SK-N-SH (cell line): ENCODE measurements around the gene IL17REL. TPM values are rescaled to one million over a fixed set of nuclear protein-coding genes. Genes with fewer than 3 reads are reported as not detected.

Experiments used
- CTCF ChIA-PET: fragments of 300-600, 350-600 bp; formaldehyde crosslinking; extraction: SDS; loops from one replicate; lab custom pipeline; 2021; lab: Yijun Ruan, JAX
- POLR2A ChIA-PET: fragments of 350-600 bp; sonication (Branson Sonifier 250); formaldehyde crosslinking; extraction: SDS; loops from one replicate; lab custom pipeline; 2020; ENCODE audit warnings: antibody characterized with exemption, inconsistent platforms; lab: Yijun Ruan, JAX
- DNase-seq: peaks from one replicate; pipeline ENCODE4 v3.0.0; 2012
- H2AFZ ChIP-seq: fragments of 200-600 bp; sonication (generic); 2 replicates; pipeline ENCODE4 v1.8.1; 2016; ENCODE audit warnings: antibody characterized with exemption, mild to moderate bottlenecking, low read depth
- H3F3A ChIP-seq: fragments of 200-600 bp; sonication (generic); replicated peaks from 2 replicates; pipeline ENCODE3; 2016; ENCODE audit warnings: antibody characterized with exemption, mild to moderate bottlenecking; ENCODE audit not compliant: insufficient read depth
- H3K27ac ChIP-seq, 2 experiments: fragments of 200-500 bp in 1 of 2; fragments of 200-600 bp in 1 of 2; sonication (Bioruptor generic) in 1 of 2; sonication (generic), shearing (Covaris generic) in 1 of 2; 2 replicates each; pipeline versions ENCODE4 v1.5.1 to v1.6.1; 2014 to 2016; ENCODE audit warnings: low read depth in 2 of 2, inconsistent platforms in 1 of 2, low read length in 1 of 2, mild to moderate bottlenecking in 1 of 2, mixed read lengths in 1 of 2
- H3K27me3 ChIP-seq: fragments of 200-600 bp; sonication (generic), shearing (Covaris generic); 2 replicates; pipeline ENCODE4 v1.6.1; 2016; ENCODE audit warnings: mixed run types; ENCODE audit not compliant: insufficient read depth
- H3K36me3 ChIP-seq, 2 experiments: fragments of 200-500 bp in 1 of 2; fragments of 200-600 bp in 1 of 2; sonication (Bioruptor generic) in 1 of 2; sonication (generic) in 1 of 2; replicated peaks in 1 of 2; 2 replicates each; pipeline versions ENCODE3 to v1.5.1; 2014 to 2016; ENCODE audit warnings: low read length in 1 of 2, mild to moderate bottlenecking in 1 of 2; ENCODE audit not compliant: insufficient read depth in 2 of 2, control insufficient read depth in 1 of 2
- H3K4me1 ChIP-seq, 2 experiments: fragments of 200-500 bp in 1 of 2; fragments of 200-600 bp in 1 of 2; sonication (Bioruptor generic) in 1 of 2; sonication (generic), shearing (Covaris generic) in 1 of 2; 2 replicates each; pipeline versions ENCODE4 v1.5.1 to v1.6.1; 2014 to 2016; ENCODE audit warnings: low read depth in 1 of 2, low read length in 1 of 2, mixed run types in 1 of 2; ENCODE audit not compliant: insufficient read depth in 2 of 2, control insufficient read depth in 1 of 2
- H3K4me2 ChIP-seq: fragments of 200-600 bp; sonication (generic), shearing (Covaris generic); 2 replicates; pipeline ENCODE4 v1.6.1; 2017; ENCODE audit warnings: mixed run types
- H3K4me3 ChIP-seq, 2 experiments: fragments of 200-500 bp in 1 of 2; fragments of 200-600 bp in 1 of 2; sonication (Bioruptor generic) in 1 of 2; sonication (generic), shearing (Covaris generic) in 1 of 2; 2 replicates each; pipeline versions ENCODE4 v1.5.1 to v1.8.1; 2014 to 2016; ENCODE audit warnings: low read depth in 2 of 2, inconsistent platforms in 1 of 2, low read length in 1 of 2, mild to moderate bottlenecking in 1 of 2, mixed read lengths in 1 of 2, moderate library complexity in 1 of 2
- H3K79me2 ChIP-seq: fragments of 200-600 bp; sonication (generic); 2 replicates; pipeline ENCODE4 v1.8.1; 2017; ENCODE audit warnings: mild to moderate bottlenecking; ENCODE audit not compliant: insufficient read depth
- H3K9ac ChIP-seq: fragments of 200-600 bp; sonication (generic); 2 replicates; pipeline ENCODE4 v1.6.1; 2017; ENCODE audit warnings: mixed run types
- H3K9me2 ChIP-seq: fragments of 200-600 bp; sonication (generic); 2 replicates; pipeline ENCODE4 v1.6.1; 2017; ENCODE audit warnings: mixed run types
- H3K9me3 ChIP-seq: fragments of 200-600 bp; sonication (generic); 2 replicates; pipeline ENCODE4 v1.6.1; 2017; ENCODE audit warnings: mixed run types, mild to moderate bottlenecking, moderate library complexity
- H4K20me1 ChIP-seq: fragments of 200-600 bp; sonication (generic); 2 replicates; pipeline ENCODE4 v1.6.1; 2017; ENCODE audit warnings: mild to moderate bottlenecking, mixed run types; ENCODE audit not compliant: insufficient read depth
- ELF1 ChIP-seq: IDR thresholded peaks from 2 replicates; pipeline ENCODE4 v1.4.0; 2012
- FOXJ3 ChIP-seq: sonication (generic); formaldehyde crosslinking; IDR thresholded peaks from 2 replicates; pipeline ENCODE4 v1.5.1; 2020; ENCODE audit warnings: mild to moderate bottlenecking, missing genetic modification reagents
- FOXM1 ChIP-seq: IDR thresholded peaks from 2 replicates; pipeline ENCODE4 v1.4.0; 2012; ENCODE audit warnings: low read depth, mild to moderate bottlenecking
- GABPA ChIP-seq: IDR thresholded peaks from 2 replicates; pipeline ENCODE4 v1.4.0; 2012; ENCODE audit warnings: low read depth, mild to moderate bottlenecking
- GATA2 ChIP-seq: sonication (generic); formaldehyde crosslinking; IDR thresholded peaks from 2 replicates; pipeline ENCODE4 v1.5.0; 2020; ENCODE audit warnings: mild to moderate bottlenecking, missing genetic modification reagents
- MEF2A ChIP-seq: IDR thresholded peaks from 2 replicates; pipeline ENCODE4 v1.4.0; 2012; ENCODE audit warnings: low read depth, borderline replicate concordance
- RAD21 ChIP-seq: IDR thresholded peaks from 2 replicates; pipeline ENCODE4 v1.6.1; 2012; ENCODE audit warnings: mild to moderate bottlenecking, low read length
- RCOR1 ChIP-seq: fragments of 150-350 bp; IDR thresholded peaks from 2 replicates; pipeline ENCODE4 v1.6.1; 2017; ENCODE audit warnings: antibody characterized with exemption, low read length
- RFX5 ChIP-seq: IDR thresholded peaks from 2 replicates; pipeline ENCODE4 v1.6.1; 2012; ENCODE audit warnings: mild to moderate bottlenecking, improper control_type of control experiment, low read length
- TCF12 ChIP-seq: IDR thresholded peaks from 2 replicates; pipeline ENCODE4 v1.4.0; 2012
- TEAD4 ChIP-seq: IDR thresholded peaks from 2 replicates; pipeline ENCODE4 v1.4.0; 2012; ENCODE audit warnings: mild to moderate bottlenecking, borderline replicate concordance; ENCODE audit not compliant: insufficient read depth
- WGBS: methylation state at CpG from one replicate; pipeline ENCODE4 v1.1.6; 2017; ENCODE audit warnings: low lambda C conversion rate; 5-methylcytosine and 5-hydroxymethylcytosine counted together
- polyA plus RNA-seq, 3 experiments: library from polyadenylated mRNA; depleted of rRNA; stranded (reverse); fragments of >200 nt; gene quantifications; 2 replicates each; pipeline ENCODE4 v1.2.3, GENCODE V29; 2012
- TF ChIP-seq, protein P1 (sequence below): IDR thresholded peaks from 2 replicates; pipeline ENCODE4 v1.6.1; 2012; ENCODE audit warnings: mild to moderate bottlenecking, low read depth, low read length, moderate library complexity
- TF ChIP-seq, protein P2 (sequence below): fragments of 150-350 bp; IDR thresholded peaks from 2 replicates; pipeline ENCODE4 v1.6.1; 2017; ENCODE audit warnings: antibody characterized with exemption, low read length, low read depth, borderline replicate concordance
- TF ChIP-seq, protein P3 (sequence below): IDR thresholded peaks from 2 replicates; pipeline ENCODE4; 2012
- TF ChIP-seq, protein P4 (sequence below): fragments of 150-350 bp; IDR thresholded peaks from 2 replicates; pipeline ENCODE4 v1.6.1; 2016; ENCODE audit warnings: mild to moderate bottlenecking, low read depth, low read length
- TF ChIP-seq, protein P5 (sequence below): fragments of 200-600 bp; sonication (generic); IDR thresholded peaks from 2 replicates; pipeline ENCODE4 v1.6.1; 2017; ENCODE audit warnings: antibody characterized with exemption, mild to moderate bottlenecking, moderate library complexity
- TF ChIP-seq, protein P6 (sequence below): IDR thresholded peaks from 2 replicates; pipeline ENCODE4 v1.4.0; 2012; ENCODE audit warnings: low read depth, borderline replicate concordance

Gene IL17REL
- polyA plus RNA-seq, 1 of the 3 experiments (the other 2 are of a cell fraction) = not detected

DNA sequence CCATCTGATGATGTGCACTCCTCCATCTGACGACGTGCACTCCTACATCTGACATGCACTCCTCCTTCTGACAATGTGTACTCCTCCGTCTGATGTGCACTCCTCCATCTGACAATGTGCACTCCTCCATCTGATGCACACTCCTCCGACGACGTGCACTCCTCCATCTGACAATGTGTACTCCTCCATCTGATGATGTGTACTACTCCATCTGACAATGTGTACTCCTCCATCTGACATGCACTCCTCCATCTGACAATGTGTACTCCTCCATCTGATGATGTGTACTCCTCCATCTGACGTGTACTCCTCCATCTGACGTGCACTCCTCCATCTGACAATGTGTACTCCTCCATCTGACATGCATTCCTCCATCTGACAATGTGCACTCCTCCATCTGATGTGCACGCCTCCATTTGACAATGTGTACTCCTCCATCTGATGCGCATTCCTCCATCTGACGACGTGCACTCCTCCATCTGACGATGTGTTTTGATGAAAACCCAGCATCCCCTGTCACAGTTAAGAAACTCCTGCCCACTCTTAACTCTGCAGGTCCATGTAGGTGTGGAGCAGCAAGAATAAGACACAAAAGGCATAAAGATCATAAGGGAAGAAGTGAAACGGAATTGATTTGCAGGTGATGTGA, 9.7 kb upstream of the IL17REL start:
- 61% methylated on average over 14 of the region's 14 CpGs for WGBS
- H3K9me2 ChIP-seq = no peaks in the 10 kb centered on the region
- no peaks in the 10 kb centered on the region for H4K20me1 ChIP-seq
- CTCF ChIA-PET = no interaction called here
- peaks cover 21% of the 10 kb centered on the region for H3K27me3 ChIP-seq
- no peaks in the 10 kb centered on the region for H3F3A ChIP-seq
- TF ChIP-seq TEAD4 (no peak), FOXM1 (no peak), TCF12 (no peak), GATA2 (CRISPR knock-in tag) (no peak), RFX5 (no peak), FOXJ3 (CRISPR knock-in tag) (no peak), MEF2A (no peak), GABPA (no peak), RAD21 (no peak), ELF1 (no peak), RCOR1 (no peak)
- TF ChIP-seq, protein P1, sequence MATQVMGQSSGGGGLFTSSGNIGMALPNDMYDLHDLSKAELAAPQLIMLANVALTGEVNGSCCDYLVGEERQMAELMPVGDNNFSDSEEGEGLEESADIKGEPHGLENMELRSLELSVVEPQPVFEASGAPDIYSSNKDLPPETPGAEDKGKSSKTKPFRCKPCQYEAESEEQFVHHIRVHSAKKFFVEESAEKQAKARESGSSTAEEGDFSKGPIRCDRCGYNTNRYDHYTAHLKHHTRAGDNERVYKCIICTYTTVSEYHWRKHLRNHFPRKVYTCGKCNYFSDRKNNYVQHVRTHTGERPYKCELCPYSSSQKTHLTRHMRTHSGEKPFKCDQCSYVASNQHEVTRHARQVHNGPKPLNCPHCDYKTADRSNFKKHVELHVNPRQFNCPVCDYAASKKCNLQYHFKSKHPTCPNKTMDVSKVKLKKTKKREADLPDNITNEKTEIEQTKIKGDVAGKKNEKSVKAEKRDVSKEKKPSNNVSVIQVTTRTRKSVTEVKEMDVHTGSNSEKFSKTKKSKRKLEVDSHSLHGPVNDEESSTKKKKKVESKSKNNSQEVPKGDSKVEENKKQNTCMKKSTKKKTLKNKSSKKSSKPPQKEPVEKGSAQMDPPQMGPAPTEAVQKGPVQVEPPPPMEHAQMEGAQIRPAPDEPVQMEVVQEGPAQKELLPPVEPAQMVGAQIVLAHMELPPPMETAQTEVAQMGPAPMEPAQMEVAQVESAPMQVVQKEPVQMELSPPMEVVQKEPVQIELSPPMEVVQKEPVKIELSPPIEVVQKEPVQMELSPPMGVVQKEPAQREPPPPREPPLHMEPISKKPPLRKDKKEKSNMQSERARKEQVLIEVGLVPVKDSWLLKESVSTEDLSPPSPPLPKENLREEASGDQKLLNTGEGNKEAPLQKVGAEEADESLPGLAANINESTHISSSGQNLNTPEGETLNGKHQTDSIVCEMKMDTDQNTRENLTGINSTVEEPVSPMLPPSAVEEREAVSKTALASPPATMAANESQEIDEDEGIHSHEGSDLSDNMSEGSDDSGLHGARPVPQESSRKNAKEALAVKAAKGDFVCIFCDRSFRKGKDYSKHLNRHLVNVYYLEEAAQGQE = no peak
- TF ChIP-seq, protein P2, sequence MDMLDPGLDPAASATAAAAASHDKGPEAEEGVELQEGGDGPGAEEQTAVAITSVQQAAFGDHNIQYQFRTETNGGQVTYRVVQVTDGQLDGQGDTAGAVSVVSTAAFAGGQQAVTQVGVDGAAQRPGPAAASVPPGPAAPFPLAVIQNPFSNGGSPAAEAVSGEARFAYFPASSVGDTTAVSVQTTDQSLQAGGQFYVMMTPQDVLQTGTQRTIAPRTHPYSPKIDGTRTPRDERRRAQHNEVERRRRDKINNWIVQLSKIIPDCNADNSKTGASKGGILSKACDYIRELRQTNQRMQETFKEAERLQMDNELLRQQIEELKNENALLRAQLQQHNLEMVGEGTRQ = no peak
- TF ChIP-seq, protein P3, sequence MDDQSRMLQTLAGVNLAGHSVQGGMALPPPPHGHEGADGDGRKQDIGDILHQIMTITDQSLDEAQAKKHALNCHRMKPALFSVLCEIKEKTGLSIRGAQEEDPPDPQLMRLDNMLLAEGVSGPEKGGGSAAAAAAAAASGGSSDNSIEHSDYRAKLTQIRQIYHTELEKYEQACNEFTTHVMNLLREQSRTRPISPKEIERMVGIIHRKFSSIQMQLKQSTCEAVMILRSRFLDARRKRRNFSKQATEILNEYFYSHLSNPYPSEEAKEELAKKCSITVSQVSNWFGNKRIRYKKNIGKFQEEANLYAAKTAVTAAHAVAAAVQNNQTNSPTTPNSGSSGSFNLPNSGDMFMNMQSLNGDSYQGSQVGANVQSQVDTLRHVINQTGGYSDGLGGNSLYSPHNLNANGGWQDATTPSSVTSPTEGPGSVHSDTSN = no peak
- TF ChIP-seq, protein P4, sequence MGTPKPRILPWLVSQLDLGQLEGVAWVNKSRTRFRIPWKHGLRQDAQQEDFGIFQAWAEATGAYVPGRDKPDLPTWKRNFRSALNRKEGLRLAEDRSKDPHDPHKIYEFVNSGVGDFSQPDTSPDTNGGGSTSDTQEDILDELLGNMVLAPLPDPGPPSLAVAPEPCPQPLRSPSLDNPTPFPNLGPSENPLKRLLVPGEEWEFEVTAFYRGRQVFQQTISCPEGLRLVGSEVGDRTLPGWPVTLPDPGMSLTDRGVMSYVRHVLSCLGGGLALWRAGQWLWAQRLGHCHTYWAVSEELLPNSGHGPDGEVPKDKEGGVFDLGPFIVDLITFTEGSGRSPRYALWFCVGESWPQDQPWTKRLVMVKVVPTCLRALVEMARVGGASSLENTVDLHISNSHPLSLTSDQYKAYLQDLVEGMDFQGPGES = no peak
- TF ChIP-seq, protein P5, sequence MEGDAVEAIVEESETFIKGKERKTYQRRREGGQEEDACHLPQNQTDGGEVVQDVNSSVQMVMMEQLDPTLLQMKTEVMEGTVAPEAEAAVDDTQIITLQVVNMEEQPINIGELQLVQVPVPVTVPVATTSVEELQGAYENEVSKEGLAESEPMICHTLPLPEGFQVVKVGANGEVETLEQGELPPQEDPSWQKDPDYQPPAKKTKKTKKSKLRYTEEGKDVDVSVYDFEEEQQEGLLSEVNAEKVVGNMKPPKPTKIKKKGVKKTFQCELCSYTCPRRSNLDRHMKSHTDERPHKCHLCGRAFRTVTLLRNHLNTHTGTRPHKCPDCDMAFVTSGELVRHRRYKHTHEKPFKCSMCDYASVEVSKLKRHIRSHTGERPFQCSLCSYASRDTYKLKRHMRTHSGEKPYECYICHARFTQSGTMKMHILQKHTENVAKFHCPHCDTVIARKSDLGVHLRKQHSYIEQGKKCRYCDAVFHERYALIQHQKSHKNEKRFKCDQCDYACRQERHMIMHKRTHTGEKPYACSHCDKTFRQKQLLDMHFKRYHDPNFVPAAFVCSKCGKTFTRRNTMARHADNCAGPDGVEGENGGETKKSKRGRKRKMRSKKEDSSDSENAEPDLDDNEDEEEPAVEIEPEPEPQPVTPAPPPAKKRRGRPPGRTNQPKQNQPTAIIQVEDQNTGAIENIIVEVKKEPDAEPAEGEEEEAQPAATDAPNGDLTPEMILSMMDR = no peak
- TF ChIP-seq, protein P6, sequence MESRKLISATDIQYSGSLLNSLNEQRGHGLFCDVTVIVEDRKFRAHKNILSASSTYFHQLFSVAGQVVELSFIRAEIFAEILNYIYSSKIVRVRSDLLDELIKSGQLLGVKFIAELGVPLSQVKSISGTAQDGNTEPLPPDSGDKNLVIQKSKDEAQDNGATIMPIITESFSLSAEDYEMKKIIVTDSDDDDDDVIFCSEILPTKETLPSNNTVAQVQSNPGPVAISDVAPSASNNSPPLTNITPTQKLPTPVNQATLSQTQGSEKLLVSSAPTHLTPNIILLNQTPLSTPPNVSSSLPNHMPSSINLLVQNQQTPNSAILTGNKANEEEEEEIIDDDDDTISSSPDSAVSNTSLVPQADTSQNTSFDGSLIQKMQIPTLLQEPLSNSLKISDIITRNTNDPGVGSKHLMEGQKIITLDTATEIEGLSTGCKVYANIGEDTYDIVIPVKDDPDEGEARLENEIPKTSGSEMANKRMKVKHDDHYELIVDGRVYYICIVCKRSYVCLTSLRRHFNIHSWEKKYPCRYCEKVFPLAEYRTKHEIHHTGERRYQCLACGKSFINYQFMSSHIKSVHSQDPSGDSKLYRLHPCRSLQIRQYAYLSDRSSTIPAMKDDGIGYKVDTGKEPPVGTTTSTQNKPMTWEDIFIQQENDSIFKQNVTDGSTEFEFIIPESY = no peak
- TF ChIP-seq, all 33 proteins: peak for 0
- peaks cover 0 to 3% of the 10 kb centered on the region in 2 experiments; a peak in 1 of 4 replicates for H3K4me1 ChIP-seq
- POLR2A ChIA-PET = no interaction called here
- no peak overlapping the region for H3K27ac ChIP-seq
- no peaks in the 10 kb centered on the region for H3K36me3 ChIP-seq
- H3K4me3 ChIP-seq = no peak overlapping the region
- no peak overlapping the region for H2AFZ ChIP-seq
- H3K9me3 ChIP-seq = no peaks in the 10 kb centered on the region
- DNase-seq = no peak
- no peak overlapping the region for H3K4me2 ChIP-seq
- no peaks in the 10 kb centered on the region for H3K79me2 ChIP-seq
- no peak overlapping the region for H3K9ac ChIP-seq
